Heart left ventricle (tissue), 16 donors: ENCODE data around the gene FOXRED2. TPM values are rescaled to one million over a fixed set of nuclear protein-coding genes. Genes with fewer than 3 reads are reported as not detected.

ENCODE experiments used
- ATAC-seq, 4 donors: fragments of 200-7000 bp; cut with Tn5 transposase; one replicate each; pipeline ENCODE4 v1.9.1; 2020 to 2022; ENCODE audit warnings: moderate library complexity in 4 of 4, mild to moderate bottlenecking in 3 of 4, moderate number of reproducible peaks in 1 of 4
- DNase-seq, 5 donors: peaks; one replicate each; pipeline ENCODE4 v3.0.0-alpha.2; 2020
- H3K27ac ChIP-seq, 12 donors: fragments of 200-600 bp; sonication (generic) in 4 of 12; one replicate each; pipeline versions ENCODE4 v1.5.0 to v1.8.0; 2016 to 2022; ENCODE audit warnings: mild to moderate bottlenecking in 2 of 12
- H3K27me3 ChIP-seq, 9 donors: fragments of 200-600 bp; sonication (generic) in 2 of 9; one replicate each; pipeline versions ENCODE4 v1.5.1 to v1.8.0; 2016 to 2022; ENCODE audit warnings: mild to moderate bottlenecking in 3 of 9
- H3K36me3 ChIP-seq, 9 donors: fragments of 200-600 bp; sonication (generic) in 2 of 9; one replicate each; pipeline versions ENCODE4 v1.5.0 to v1.8.0; 2018 to 2022; ENCODE audit warnings: mild to moderate bottlenecking in 2 of 9
- H3K4me1 ChIP-seq, 12 donors: fragments of 200-600 bp; sonication (generic) in 4 of 12; one replicate each; pipeline versions ENCODE4 v1.5.0 to v1.8.0; 2016 to 2022; ENCODE audit warnings: mild to moderate bottlenecking in 3 of 12
- H3K4me3 ChIP-seq, 12 donors: fragments of 200-600 bp; sonication (generic) in 4 of 12; one replicate each; pipeline versions ENCODE4 v1.5.0 to v1.8.0; 2017 to 2022; ENCODE audit warnings: mild to moderate bottlenecking in 9 of 12, moderate library complexity in 4 of 12
- H3K9me3 ChIP-seq, 12 donors: fragments of 200-600 bp; sonication (generic) in 4 of 12; one replicate each; pipeline versions ENCODE4 v1.5.0 to v1.8.0; 2016 to 2022; ENCODE audit warnings: mild to moderate bottlenecking in 1 of 12
- CTCF ChIP-seq, 12 donors: fragments of 200-600 bp; sonication (generic) in 4 of 12; IDR thresholded peaks; one replicate each; pipeline versions ENCODE4 v1.5.0 to v1.8.0; 2018 to 2022; ENCODE audit warnings: antibody characterized with exemption in 12 of 12, mild to moderate bottlenecking in 5 of 12
- POLR2A ChIP-seq, 2 donors: fragments of 450-650 bp; IDR thresholded peaks; one replicate each; pipeline ENCODE4 v1.6.1; 2017; ENCODE audit warnings: antibody characterized with exemption in 2 of 2, mild to moderate bottlenecking in 2 of 2, moderate library complexity in 2 of 2
- WGBS, 4 donors: extraction: QIAGEN DNeasy Blood & Tissue Kit in 2 of 4; methylation state at CpG; one replicate each; pipeline versions ENCODE4 v1.1.5 to v1.1.7; 2013 to 2018; 5-methylcytosine and 5-hydroxymethylcytosine counted together
- intact Hi-C, 10 donors: fragments of 100-400 bp; cut with DNase I; formaldehyde crosslinking; loops; one replicate each; pipeline versions ENCODE4 v1.11.1 to v1.14.2; 2022
- polyA plus RNA-seq, 2 donors: library from polyadenylated mRNA; stranded (reverse); fragments of 200-250 nt; gene quantifications; one replicate each; pipeline ENCODE4 v1.2.3, GENCODE V29; 2013
- total RNA-seq, 9 donors: library from RNA; depleted of rRNA in 2 of 9; stranded (reverse); fragments of >200 nt in 2 of 9; fragmentation: NEBNext Ultra II Directional in 3 of 9; extraction: Animal tissue kit (Norgen Biotek cat#: 25700) in 3 of 9; gene quantifications; one replicate each; pipeline versions ENCODE4 v1.1.0 to v1.2.4, GENCODE V29; 2016 to 2023
- donor health status: ischemic (EF 13 %, LVEDD 7.1; RV severe dilation, severe dysfunction).
- donor health status: healthy with polysubstance abuse.
- donor health status: DM: no; HTN: yes; CAD: no.
- donor health status: DM: no; HTN: no; CAD: no.
- donor health status: ischemic (EF 25% LVEDD 6.9; RV normal size, moderate dysfunction).
- donor health status: ischemic (EF 25% LVEDD 5.7; RV mildly dilated, moderate dysfunction).
- donor health status: healthy.
- donor health status: DM: yes; HTN: yes; CAD: no.
- donor health status: ischemic (EF 35%, LVEDD 5.7; RV mildly dilated, moderate dysfunction).
- donor health status: nonischemic (EF 11% LVEDD 7.7; RV severe dilation, severe dysfunction).
- donor health status: DM: yes; HTN: yes; CAD: no.
- donor health status: PGD.
- donor health status: ischemic (EF 29% LVEDD 5.4; RV normal size, mild dysfunction).
- donor health status: nonischemic (EF 23%, LVEDD 6.1; RV moderate dilation, normal function).

The FOXRED2 gene
- total and polyA plus RNA-seq, 11 donors = 3.5 to 12.1 (median 6.9) TPM

- H3K4me3 ChIP-seq = no peak overlapping the region
- ATAC-seq (peak in 1 of 4 donors; percentile 14), DNase-seq (no peak)
- H3K27me3 ChIP-seq = no peaks in the 10 kb centered on the region
- H3K36me3 ChIP-seq = peaks cover 9 to 77% (median 72%) of the 10 kb centered on the region in 9 donors
- no peak overlapping the region for H3K27ac ChIP-seq
- intact Hi-C loops = no loop called here
- H3K9me3 ChIP-seq = no peaks in the 10 kb centered on the region
- TF ChIP-seq POLR2A (IDR thresholded peaks at IDR 0.05) = no peak
- no peak for TF ChIP-seq CTCF (IDR thresholded peaks at IDR 0.05)
- peaks cover 0 to 13% (median 3%) of the 10 kb centered on the region in 12 donors for H3K4me1 ChIP-seq
- WGBS, 4 donors = 90 to 95% (median 93%) methylated on average over 8 of the region's 8 CpGs
Measured at GRCh38 chr22:36512333-36512732, 5.5 kb upstream of the FOXRED2 start.

- ATAC-seq (peak in 1 of 4 donors; percentile 23), DNase-seq (no peak)
- Histone ChIP-seq H3K27ac (peak overlapping the region in 1 of 12 donors; percentile 30), H3K36me3 (peaks cover 6 to 66% (median 61%) of the 10 kb centered on the region in 9 donors), H3K9me3 (no peaks in the 10 kb centered on the region), H3K4me1 (peaks cover 0 to 21% (median 11%) of the 10 kb centered on the region in 12 donors), H3K4me3 (no peak overlapping the region), H3K27me3 (no peaks in the 10 kb centered on the region)
- 64 to 71% (median 68%) methylated on average over 17 of the region's 17 CpGs for WGBS, 4 donors
- peak; percentile 28 to 64 (median 51) for TF ChIP-seq CTCF (IDR thresholded peaks at IDR 0.05)
- TF ChIP-seq POLR2A (IDR thresholded peaks at IDR 0.05) = no peak
- intact Hi-C loops = no loop called here
Measured at GRCh38 chr22:36510966-36511881, 4.4 kb upstream of the FOXRED2 start.

- Histone ChIP-seq H3K4me1 (peaks cover 0 to 29% (median 15%) of the 10 kb centered on the region in 12 donors), H3K4me3 (no peak overlapping the region), H3K27me3 (no peaks in the 10 kb centered on the region), H3K27ac (peak overlapping the region in 1 of 12 donors; percentile 30), H3K36me3 (peaks cover 6 to 58% (median 52%) of the 10 kb centered on the region in 9 donors), H3K9me3 (no peaks in the 10 kb centered on the region)
- no peak for ATAC-seq
- intact Hi-C loops = no loop called here
- DNase-seq = no peak
- TF ChIP-seq POLR2A (IDR thresholded peaks at IDR 0.05) (no peak), CTCF (IDR thresholded peaks at IDR 0.05) (no peak)
- WGBS, 4 donors = 83 to 89% (median 84%) methylated on average over 3 of the region's 3 CpGs
Measured at GRCh38 chr22:36510384-36510783, 3.5 kb upstream of the FOXRED2 start.

GRCh38 chr22:36507518-36508010 is 724 bp upstream of the FOXRED2 start:
- peak overlapping the region in 11 of 12 donors; percentile 63 to 87 (median 79) for H3K27ac ChIP-seq
- H3K4me3 ChIP-seq = peak overlapping the region in 11 of 12 donors; percentile 45 to 71 (median 61)
- H3K9me3 ChIP-seq = no peaks in the 10 kb centered on the region
- WGBS, 4 donors = 85 to 91% (median 88%) methylated on average over 6 of the region's 6 CpGs
- no peak for TF ChIP-seq POLR2A (IDR thresholded peaks at IDR 0.05)
- no peak for TF ChIP-seq CTCF (IDR thresholded peaks at IDR 0.05)
- peaks cover 0 to 31% (median 24%) of the 10 kb centered on the region in 9 donors for H3K36me3 ChIP-seq
- intact Hi-C loops = no loop called here
- H3K4me1 ChIP-seq = peaks cover 0 to 33% (median 15%) of the 10 kb centered on the region in 12 donors
- ATAC-seq = no peak
- no peaks in the 10 kb centered on the region for H3K27me3 ChIP-seq
- DNase-seq = no peak
